Measurements from ENCODE around the gene SPO11.

DNA sequence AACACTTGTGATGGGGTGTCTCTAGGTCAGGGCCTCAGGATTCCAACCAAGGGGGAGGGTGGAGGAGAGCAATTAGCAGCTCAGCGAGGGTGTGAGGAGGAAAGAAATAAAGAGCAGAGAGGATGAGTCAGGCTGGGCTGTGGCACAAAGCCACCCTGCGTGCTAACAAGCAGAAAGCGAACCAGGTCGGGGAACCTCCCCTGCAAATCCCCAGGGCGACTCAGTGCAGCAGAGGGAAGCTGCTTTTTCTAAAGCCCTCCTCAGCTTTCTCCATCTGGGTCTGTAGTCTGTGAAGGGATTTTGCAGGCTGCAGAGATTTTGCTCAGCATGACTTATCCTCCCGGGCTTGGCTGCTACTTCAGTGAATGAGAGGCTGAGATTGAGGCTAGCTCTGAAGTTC lies 6.6 kb upstream of the SPO11 start:
- TF ChIP-seq CTCF (IDR thresholded peaks at IDR 0.05) (no peak), POLR2AphosphoS5 (IDR thresholded peaks at IDR 0.05) (no peak), POLR2A (IDR thresholded peaks at IDR 0.05) (no peak)
